Thyroid gland (tissue), 4 donors: Measurements from ENCODE around the gene EFNA5.

Experiments
- CTCF ChIP-seq, 6 experiments: fragments of 200-600 bp in 3 of 6; fragments of 450-650 bp in 3 of 6; sonication (generic) in 3 of 6; IDR thresholded peaks; one replicate each; pipeline ENCODE4 v1.5.1; 2016 to 2019; ENCODE audit warnings: antibody characterized with exemption in 6 of 6, mild to moderate bottlenecking in 2 of 6, inconsistent platforms in 1 of 6, moderate library complexity in 1 of 6
- POLR2A ChIP-seq, 2 donors: fragments of 450-650 bp; IDR thresholded peaks; one replicate each; pipeline ENCODE4 v1.6.1; 2017; ENCODE audit warnings: antibody characterized with exemption in 2 of 2, mild to moderate bottlenecking in 2 of 2, moderate library complexity in 1 of 2

- TF ChIP-seq CTCF (IDR thresholded peaks at IDR 0.05), result no peak
- no peak for TF ChIP-seq POLR2A (IDR thresholded peaks at IDR 0.05)
Observed at GRCh38 chr5:107510125-107510524, 160.6 kb downstream of the EFNA5 start.
